Mucosa of descending colon (tissue), 3 donors: ENCODE data around the gene ZNF407. TPM values are rescaled to one million over a fixed set of nuclear protein-coding genes. Genes with fewer than 3 reads are reported as not detected.

Source experiments
- ATAC-seq: fragments of 200-7000 bp; cut with Tn5 transposase; one replicate; pipeline ENCODE4 v1.9.1; 2020; ENCODE audit warnings: mild to moderate bottlenecking, moderate library complexity
- DNase-seq, 3 donors: peaks; one replicate each; pipeline ENCODE4 v3.0.0-alpha.2; 2020
- H3K36me3 ChIP-seq: fragments of 200-600 bp; one replicate; pipeline ENCODE4 v1.8.0; 2021; ENCODE audit warnings: low read depth, mild to moderate bottlenecking
- H3K4me1 ChIP-seq: fragments of 200-600 bp; one replicate; pipeline ENCODE4 v1.8.0; 2021; ENCODE audit warnings: low read depth, mild to moderate bottlenecking
- H3K4me3 ChIP-seq: fragments of 200-600 bp; one replicate; pipeline ENCODE4 v1.8.0; 2021; ENCODE audit warnings: mild to moderate bottlenecking
- H3K9me3 ChIP-seq: fragments of 200-600 bp; one replicate; pipeline ENCODE4 v1.8.0; 2021; ENCODE audit warnings: mild to moderate bottlenecking
- intact Hi-C, 2 donors: fragments of 100-400 bp; cut with DNase I in 1 of 2; cut with micrococcal nuclease in 1 of 2; formaldehyde crosslinking; loops; one replicate each; pipeline versions ENCODE4 v1.11.0 to v1.11.1; 2022; cut with DNase I, micrococcal nuclease
- total RNA-seq, 3 donors: library from RNA; stranded (reverse); fragmentation: NEBNext Ultra II Directional in 2 of 3; extraction: Animal tissue kit (Norgen Biotek cat#: 25700) in 2 of 3; gene quantifications; one replicate each; pipeline versions ENCODE4 v1.2.1 to v1.2.4, GENCODE V29; 2021 to 2023
- TF ChIP-seq, protein P1 (sequence below): fragments of 200-600 bp; IDR thresholded peaks from one replicate; pipeline ENCODE4 v1.8.0; 2022; ENCODE audit warnings: antibody characterized with exemption, mild to moderate bottlenecking
- donor health status: DM: no; HTN: no; CAD: no; lungs with moderate emphysema.
- donor health status: DM: no; HTN: no; CAD: no.
- donor health status: DM: no; HTN: yes; CAD: no.

ZNF407 gene
- total RNA-seq, 3 donors from 2014 or later, result 13.0 to 25.1 (median 18.8) TPM

DNA sequence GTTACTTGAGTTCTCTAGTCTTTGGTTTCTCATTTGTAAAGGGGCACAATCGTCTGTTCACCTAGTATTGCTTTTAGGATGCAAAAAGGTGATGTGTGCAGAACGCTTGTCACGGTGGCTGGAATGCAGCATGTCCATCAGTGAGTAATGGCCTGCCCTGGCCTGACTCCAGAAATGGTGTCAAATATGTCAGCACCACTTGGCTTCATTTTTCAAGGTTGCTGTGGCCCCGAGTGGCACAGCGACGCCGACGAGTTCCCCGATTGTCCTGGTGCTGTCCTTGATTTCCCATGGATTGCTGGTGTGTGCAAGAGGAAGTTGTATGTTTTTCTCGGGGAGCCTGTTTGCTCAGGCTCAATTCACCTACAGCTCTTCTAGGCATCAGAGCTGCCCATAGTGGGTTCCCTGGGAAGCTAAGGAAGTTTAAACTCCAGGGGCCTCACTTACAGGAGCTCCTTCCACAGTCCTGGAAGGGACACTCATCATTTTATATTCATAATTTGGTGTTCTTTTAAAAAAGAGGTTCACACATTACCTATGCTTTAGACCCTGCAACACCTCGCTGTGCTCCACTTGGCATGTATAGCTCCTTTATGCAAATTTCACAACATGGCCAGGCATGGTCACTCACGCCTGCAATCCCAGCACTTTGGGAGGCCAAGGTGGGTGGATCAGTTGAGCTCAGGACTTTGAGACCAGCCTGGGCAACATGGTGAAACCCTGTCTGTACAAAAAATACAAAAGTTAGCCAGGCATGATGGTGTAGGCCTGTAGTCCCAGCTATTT is 25.6 kb upstream of the ZNF407 start:
- DNase-seq, result no peak
- Histone ChIP-seq H3K9me3 (no peaks in the 10 kb centered on the region), H3K36me3 (no peaks in the 10 kb centered on the region), H3K4me1 (no peaks in the 10 kb centered on the region), H3K4me3 (no peak overlapping the region)
- TF ChIP-seq, protein P1, sequence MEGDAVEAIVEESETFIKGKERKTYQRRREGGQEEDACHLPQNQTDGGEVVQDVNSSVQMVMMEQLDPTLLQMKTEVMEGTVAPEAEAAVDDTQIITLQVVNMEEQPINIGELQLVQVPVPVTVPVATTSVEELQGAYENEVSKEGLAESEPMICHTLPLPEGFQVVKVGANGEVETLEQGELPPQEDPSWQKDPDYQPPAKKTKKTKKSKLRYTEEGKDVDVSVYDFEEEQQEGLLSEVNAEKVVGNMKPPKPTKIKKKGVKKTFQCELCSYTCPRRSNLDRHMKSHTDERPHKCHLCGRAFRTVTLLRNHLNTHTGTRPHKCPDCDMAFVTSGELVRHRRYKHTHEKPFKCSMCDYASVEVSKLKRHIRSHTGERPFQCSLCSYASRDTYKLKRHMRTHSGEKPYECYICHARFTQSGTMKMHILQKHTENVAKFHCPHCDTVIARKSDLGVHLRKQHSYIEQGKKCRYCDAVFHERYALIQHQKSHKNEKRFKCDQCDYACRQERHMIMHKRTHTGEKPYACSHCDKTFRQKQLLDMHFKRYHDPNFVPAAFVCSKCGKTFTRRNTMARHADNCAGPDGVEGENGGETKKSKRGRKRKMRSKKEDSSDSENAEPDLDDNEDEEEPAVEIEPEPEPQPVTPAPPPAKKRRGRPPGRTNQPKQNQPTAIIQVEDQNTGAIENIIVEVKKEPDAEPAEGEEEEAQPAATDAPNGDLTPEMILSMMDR, result no peak
- no peak for ATAC-seq
- intact Hi-C loops, result no loop called here

DNA sequence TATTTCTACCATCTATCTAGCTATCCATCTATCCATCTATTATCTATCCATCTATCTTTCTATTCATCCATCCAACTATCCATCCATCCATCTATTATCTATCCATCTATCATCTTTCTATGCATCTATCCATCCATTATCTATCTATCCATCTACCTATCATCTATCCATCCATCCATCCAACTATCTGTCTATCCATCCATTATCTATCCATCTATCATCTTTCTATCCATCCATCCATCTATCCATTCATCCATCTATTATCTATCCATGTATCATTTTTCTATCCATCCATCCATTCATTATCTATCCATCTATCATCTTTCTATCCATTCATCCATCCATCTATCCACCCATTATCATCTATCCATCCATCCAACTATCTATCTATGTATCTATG is 24.6 kb upstream of the ZNF407 start:
- Histone ChIP-seq H3K4me1 (no peaks in the 10 kb centered on the region), H3K9me3 (no peaks in the 10 kb centered on the region), H3K36me3 (no peaks in the 10 kb centered on the region), H3K4me3 (no peak overlapping the region)
- DNase-seq (no peak), ATAC-seq (no peak)
- intact Hi-C loops, result no loop called here
- TF ChIP-seq, protein P1, result no peak

DNA sequence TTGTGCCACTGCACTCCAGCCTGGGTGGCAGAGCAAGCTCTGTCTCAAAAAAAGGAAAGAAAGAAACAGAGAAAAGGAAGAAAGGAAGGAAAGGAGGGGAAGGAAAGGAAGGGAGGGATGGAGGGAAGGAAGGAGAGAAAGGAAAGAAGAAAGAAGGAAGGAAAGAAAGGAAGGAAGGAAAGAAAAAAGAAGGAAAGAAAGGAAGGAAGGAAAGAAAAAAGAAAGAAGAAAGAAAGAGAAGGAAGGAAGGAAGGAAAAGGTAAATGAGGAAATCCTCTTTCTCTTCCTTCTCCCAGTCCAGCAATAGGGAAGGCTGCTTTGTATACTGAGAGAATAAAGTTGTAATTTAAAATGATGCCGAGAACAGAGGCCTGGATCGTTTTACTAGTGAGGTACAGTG is 22.8 kb upstream of the ZNF407 start:
- ATAC-seq, result no peak
- TF ChIP-seq, protein P1, result no peak
- H3K4me1 ChIP-seq, result no peaks in the 10 kb centered on the region
- no peaks in the 10 kb centered on the region for H3K36me3 ChIP-seq
- intact Hi-C loops, result no loop called here
- H3K9me3 ChIP-seq, result no peaks in the 10 kb centered on the region
- no peak overlapping the region for H3K4me3 ChIP-seq
- no peak for DNase-seq

DNA sequence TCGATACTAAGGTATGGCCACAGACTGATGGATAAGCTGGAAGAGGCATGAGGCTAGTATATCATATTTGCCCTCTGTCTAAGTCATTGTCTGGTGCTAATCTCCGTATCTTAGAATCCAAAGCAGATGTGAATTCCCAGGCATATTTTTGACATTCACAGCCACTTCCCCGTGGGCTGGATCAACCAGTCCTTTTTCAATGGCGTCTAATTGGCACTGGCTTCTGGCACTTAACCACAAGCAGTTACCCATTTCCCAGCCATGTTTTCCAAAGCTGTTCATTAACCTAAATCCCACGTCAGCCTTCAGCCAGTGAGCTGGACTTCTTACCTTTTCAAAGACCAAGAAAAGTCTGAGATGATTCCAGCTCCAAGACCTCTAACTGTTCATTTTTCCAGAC is 20.7 kb upstream of the ZNF407 start:
- DNase-seq (no peak), ATAC-seq (no peak)
- intact Hi-C loops, result no loop called here
- Histone ChIP-seq H3K36me3 (no peaks in the 10 kb centered on the region), H3K4me3 (no peak overlapping the region), H3K4me1 (no peaks in the 10 kb centered on the region), H3K9me3 (no peaks in the 10 kb centered on the region)
- TF ChIP-seq, protein P1, result no peak

DNA sequence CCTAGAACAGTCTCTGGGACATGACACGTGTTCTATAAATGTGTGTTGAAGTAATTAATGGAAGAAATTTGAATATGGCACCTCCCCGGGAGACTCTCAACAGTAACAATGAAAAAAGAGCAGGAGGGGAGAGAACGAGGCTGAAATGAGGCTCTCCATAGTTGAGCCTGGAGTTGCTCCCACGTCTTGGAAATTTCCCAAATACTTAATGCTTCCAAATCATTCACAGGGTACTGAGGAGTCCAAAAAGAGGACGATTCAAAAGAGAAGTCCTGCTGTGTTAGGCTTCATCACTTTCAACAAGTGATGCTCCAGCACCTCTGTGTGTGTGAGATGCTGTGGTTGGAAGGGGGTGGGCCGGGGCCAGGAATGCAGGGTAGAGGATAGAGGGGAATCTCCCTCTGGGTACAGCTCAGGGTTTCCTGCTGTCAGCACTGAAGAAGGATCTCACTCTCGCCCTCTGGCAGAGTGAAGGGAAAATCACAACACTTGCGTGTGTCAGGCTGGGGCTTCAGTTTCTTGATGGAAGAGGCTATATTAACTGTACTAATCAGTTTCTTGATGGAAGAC is 18.1 kb upstream of the ZNF407 start:
- H3K4me3 ChIP-seq, result no peak overlapping the region
- H3K36me3 ChIP-seq, result no peaks in the 10 kb centered on the region
- no peaks in the 10 kb centered on the region for H3K9me3 ChIP-seq
- H3K4me1 ChIP-seq, result no peaks in the 10 kb centered on the region
- DNase-seq (no peak), ATAC-seq (no peak)
- intact Hi-C loops, result no loop called here
- TF ChIP-seq, protein P1, result no peak
